Lung (tissue), 12 donors: Measurements from ENCODE around the gene KCTD17. TPM values are rescaled to one million over a fixed set of nuclear protein-coding genes. Genes with fewer than 3 reads are reported as not detected.

Source experiments
- ATAC-seq: fragments of 200-7000 bp; cut with Tn5 transposase; one replicate; pipeline ENCODE4 v1.9.1; 2020; ENCODE audit warnings: moderate number of reproducible peaks; ENCODE audit not compliant: insufficient read depth, low FRiP score
- DNase-seq, 3 donors: peaks; one replicate each; pipeline ENCODE4 v3.0.0-alpha.2; 2013 to 2017
- H3K27ac ChIP-seq, 2 donors: one replicate each; pipeline ENCODE4 v1.5.1; 2013; ENCODE audit warnings: mild to moderate bottlenecking in 2 of 2, moderate library complexity in 2 of 2, control low read depth in 1 of 2, inconsistent platforms in 1 of 2, low read depth in 1 of 2, low read length in 1 of 2
- H3K27me3 ChIP-seq, 3 donors: one replicate each; pipeline ENCODE4 v1.5.1; 2013; ENCODE audit warnings: low read length in 2 of 3; ENCODE audit not compliant: control insufficient read depth in 3 of 3, insufficient read depth in 3 of 3
- H3K36me3 ChIP-seq, 4 donors: one replicate each; pipeline ENCODE4 v1.5.1; 2013; ENCODE audit warnings: low read length in 4 of 4, mild to moderate bottlenecking in 1 of 4, moderate library complexity in 1 of 4; ENCODE audit not compliant: control insufficient read depth in 4 of 4, insufficient read depth in 4 of 4
- H3K4me1 ChIP-seq, 5 donors: one replicate each; pipeline ENCODE4 v1.5.1; 2013; ENCODE audit warnings: low read length in 5 of 5, mild to moderate bottlenecking in 2 of 5, moderate library complexity in 1 of 5; ENCODE audit not compliant: control insufficient read depth in 5 of 5, insufficient read depth in 5 of 5
- H3K4me3 ChIP-seq: one replicate; pipeline ENCODE4 v1.5.1; 2013; ENCODE audit warnings: mild to moderate bottlenecking, control low read depth, moderate library complexity
- H3K9ac ChIP-seq, 2 donors: one replicate each; pipeline ENCODE4 v1.5.1; 2013; ENCODE audit warnings: low read length in 2 of 2, control low read depth in 1 of 2; ENCODE audit not compliant: insufficient read depth in 1 of 2
- H3K9me3 ChIP-seq, 4 donors: one replicate each; pipeline ENCODE4 v1.5.1; 2013; ENCODE audit warnings: low read length in 3 of 4, mild to moderate bottlenecking in 1 of 4, moderate library complexity in 1 of 4; ENCODE audit not compliant: control insufficient read depth in 4 of 4, insufficient read depth in 3 of 4
- WGBS, 2 donors: extraction: QIAGEN DNeasy Blood & Tissue Kit; methylation state at CpG; one replicate each; pipeline ENCODE4 v1.1.7; 2013; 5-methylcytosine and 5-hydroxymethylcytosine counted together
- polyA plus RNA-seq, 2 donors: library from polyadenylated mRNA; stranded (reverse); fragments of 200-250 nt; gene quantifications; one replicate each; pipeline ENCODE4 v1.2.1, GENCODE V29; 2013
- total RNA-seq, 2 donors: library from RNA; depleted of rRNA in 1 of 2; stranded (reverse); fragments of >200 nt in 1 of 2; gene quantifications; one replicate each; pipeline ENCODE4 v1.2.1, GENCODE V29; 2014 to 2021
- TF ChIP-seq, protein P1 (sequence below): IDR thresholded peaks from 2 replicates; pipeline ENCODE4 v1.5.1; 2012; ENCODE audit warnings: mild to moderate bottlenecking; ENCODE audit errors: control extremely low read depth, extremely low read depth
- donor health status: control.
- donor health status: control.
- donor health status: Bipolar disorder and iron deficiency.
- donor health status: healthy.
- donor health status: DM: yes; HTN: yes; CAD: no.

KCTD17 gene
- total and polyA plus RNA-seq, 4 donors: 9.7 to 26.0 (median 18.3) TPM

DNA sequence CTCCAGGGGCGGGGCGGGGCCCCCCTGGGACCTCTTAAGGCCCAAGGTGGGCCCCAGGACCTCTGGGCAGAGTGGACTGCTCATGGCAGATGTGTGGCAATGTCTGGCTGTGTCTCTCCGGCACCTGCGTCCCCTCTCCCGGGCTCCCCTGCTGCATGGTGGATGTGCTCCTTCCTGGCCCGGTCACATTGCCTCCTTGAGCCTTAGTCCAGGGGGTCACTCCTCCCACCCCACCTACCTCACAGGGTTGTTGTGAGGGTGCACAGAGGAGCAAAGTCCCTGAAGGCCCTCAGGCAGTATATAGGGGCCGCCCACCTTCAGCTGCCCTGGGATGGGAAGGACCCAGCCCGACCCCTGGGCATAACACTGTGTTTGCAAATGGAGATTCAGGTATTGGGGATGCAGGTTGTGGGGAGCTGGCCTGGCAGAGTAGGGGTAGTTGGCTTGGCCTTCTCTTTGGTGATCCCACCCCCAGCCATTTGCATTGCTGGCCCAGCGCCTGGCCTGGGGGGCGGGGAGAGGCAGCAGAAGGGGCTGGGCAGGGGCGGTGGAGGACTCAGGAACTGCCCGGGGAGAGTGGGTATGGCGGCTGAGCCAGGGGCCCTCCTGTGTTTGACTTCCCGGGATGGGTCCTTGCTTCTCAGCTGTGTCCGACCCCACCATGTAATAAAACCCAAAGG is 11.3 kb downstream of the KCTD17 start:
- TF ChIP-seq, protein P1, sequence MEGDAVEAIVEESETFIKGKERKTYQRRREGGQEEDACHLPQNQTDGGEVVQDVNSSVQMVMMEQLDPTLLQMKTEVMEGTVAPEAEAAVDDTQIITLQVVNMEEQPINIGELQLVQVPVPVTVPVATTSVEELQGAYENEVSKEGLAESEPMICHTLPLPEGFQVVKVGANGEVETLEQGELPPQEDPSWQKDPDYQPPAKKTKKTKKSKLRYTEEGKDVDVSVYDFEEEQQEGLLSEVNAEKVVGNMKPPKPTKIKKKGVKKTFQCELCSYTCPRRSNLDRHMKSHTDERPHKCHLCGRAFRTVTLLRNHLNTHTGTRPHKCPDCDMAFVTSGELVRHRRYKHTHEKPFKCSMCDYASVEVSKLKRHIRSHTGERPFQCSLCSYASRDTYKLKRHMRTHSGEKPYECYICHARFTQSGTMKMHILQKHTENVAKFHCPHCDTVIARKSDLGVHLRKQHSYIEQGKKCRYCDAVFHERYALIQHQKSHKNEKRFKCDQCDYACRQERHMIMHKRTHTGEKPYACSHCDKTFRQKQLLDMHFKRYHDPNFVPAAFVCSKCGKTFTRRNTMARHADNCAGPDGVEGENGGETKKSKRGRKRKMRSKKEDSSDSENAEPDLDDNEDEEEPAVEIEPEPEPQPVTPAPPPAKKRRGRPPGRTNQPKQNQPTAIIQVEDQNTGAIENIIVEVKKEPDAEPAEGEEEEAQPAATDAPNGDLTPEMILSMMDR: no peak

DNA sequence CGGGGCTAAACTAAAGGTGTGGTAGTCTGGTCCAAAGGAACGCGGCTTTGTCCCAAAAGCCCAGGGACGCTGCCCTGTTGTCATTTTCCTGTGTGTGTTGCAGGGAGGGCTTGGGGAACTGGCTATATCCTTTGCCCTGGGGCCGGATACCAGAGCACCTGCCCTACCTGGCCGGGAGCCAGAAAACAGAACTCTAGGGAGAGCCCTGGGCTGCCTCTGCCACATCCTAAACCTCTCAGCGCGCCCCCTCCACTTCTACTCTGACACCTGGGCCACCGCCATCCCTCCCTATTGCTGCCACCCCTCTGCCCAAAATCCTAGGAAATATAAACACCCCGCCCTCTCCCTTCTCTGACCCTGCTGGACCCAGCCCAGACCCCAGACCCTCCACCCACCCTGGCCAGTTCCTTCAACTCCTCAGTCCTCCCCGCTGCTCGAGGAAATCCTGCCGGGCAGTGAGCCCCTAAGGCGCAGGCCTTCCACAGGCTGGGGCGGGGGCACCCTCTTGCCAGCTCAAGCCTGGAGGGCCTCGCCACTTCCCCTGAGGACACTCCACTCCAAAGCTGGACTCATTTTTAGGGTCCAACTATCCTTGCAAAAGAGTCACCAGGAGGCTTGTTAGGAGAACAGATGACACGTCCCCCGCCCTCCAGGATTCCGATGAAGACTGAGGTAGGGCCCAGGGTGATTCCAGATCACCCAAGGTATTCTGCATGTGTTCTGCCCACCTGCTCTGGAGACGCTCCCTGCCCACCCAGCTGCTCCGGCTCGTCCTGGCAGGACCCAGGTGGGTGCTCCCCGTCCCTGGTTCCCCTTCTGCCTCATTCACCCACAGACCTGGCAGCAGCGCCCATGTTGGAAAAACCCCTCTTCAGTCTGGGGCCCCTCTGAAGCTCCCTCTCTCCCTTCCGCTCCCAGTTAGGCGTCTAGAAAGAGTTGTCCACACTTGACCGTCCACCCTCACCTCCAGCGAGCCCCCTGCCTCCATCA is 12.2 kb downstream of the KCTD17 start:
- DNase-seq (peak in 2 of 3 donors; percentile 47 to 48), ATAC-seq (no peak)
- TF ChIP-seq, protein P1: no peak
- Histone ChIP-seq H3K9ac (no peak overlapping the region), H3K36me3 (peaks cover 0 to 19% (median 0%) of the 10 kb centered on the region in 4 donors), H3K27me3 (peaks cover 0 to 7% (median 6%) of the 10 kb centered on the region in 3 donors), H3K9me3 (no peaks in the 10 kb centered on the region), H3K4me3 (no peak overlapping the region), H3K27ac (no peak overlapping the region), H3K4me1 (peaks cover 0 to 8% (median 0%) of the 10 kb centered on the region in 5 donors)
- 81% methylated on average over 28 of the region's 28 CpGs for whole genome bisulfite sequencing, 2 donors

More for the DNA sequence above, 11.3 kb downstream of the KCTD17 start:
- DNase-seq (no peak), ATAC-seq (no peak)
- no peaks in the 10 kb centered on the region for H3K9me3 ChIP-seq
- H3K36me3 ChIP-seq: peaks cover 0 to 19% (median under 1%) of the 10 kb centered on the region in 4 donors
- no peaks in the 10 kb centered on the region for H3K27me3 ChIP-seq
- 81 to 86% methylated on average over 15 of the region's 15 CpGs for WGBS, 2 donors
- no peak overlapping the region for H3K4me3 ChIP-seq
- no peak overlapping the region for H3K9ac ChIP-seq
- H3K4me1 ChIP-seq: peaks cover 0 to 8% (median 0%) of the 10 kb centered on the region in 5 donors
- no peak overlapping the region for H3K27ac ChIP-seq

DNA sequence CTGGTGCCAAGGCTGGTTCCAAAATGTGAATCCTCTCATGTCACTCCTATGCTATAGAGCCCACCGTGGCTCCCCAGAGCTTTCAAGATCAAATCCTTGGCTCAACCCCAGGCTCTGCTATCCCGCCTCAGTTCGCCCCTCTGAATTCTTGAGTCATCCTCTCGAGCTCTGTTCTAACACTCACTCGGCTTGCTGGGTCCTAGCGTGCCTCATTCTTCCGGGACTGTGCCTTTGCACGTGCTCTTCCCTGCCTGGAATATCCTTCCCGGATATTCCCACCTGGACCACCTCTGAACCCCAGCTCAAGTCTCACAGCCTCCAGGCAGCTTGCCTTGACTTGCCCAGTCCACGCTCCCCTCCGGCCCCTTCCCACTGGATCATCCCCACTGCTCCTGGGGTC is 13.0 kb downstream of the KCTD17 start:
- no peak overlapping the region for H3K4me3 ChIP-seq
- WGBS, 2 donors: 92 to 94% methylated on average over 11 of the region's 11 CpGs

More for the DNA sequence above, 13.0 kb downstream of the KCTD17 start:
- H3K9ac ChIP-seq: no peak overlapping the region
- peaks cover 0 to 12% (median 0%) of the 10 kb centered on the region in 4 donors for H3K36me3 ChIP-seq
- peaks cover 0 to 1% (median 0%) of the 10 kb centered on the region in 4 donors for H3K9me3 ChIP-seq
- no peak for DNase-seq
- no peak for ATAC-seq
- TF ChIP-seq, protein P1: no peak
- peaks cover 0 to 15% (median 8%) of the 10 kb centered on the region in 3 donors for H3K27me3 ChIP-seq
- no peak overlapping the region for H3K27ac ChIP-seq
- peaks cover 0 to 8% (median 0%) of the 10 kb centered on the region in 5 donors for H3K4me1 ChIP-seq
